NB4 (cell line): ENCODE results near the gene EZR.

ENCODE experiments used
- MYC ChIP-seq: IDR thresholded peaks from 2 replicates; pipeline ENCODE4 v1.6.1; 2011; ENCODE audit warnings: low read depth, low read length
- POLR2A ChIP-seq: IDR thresholded peaks from 2 replicates; pipeline ENCODE4 v1.6.1; 2011; ENCODE audit warnings: mild to moderate bottlenecking; ENCODE audit not compliant: insufficient read length; ENCODE audit errors: extremely low read depth
- TF ChIP-seq, protein P1 (sequence below): IDR thresholded peaks from one replicate; pipeline ENCODE4 v1.5.1; 2012; ENCODE audit warnings: low read depth, low read length
- TF ChIP-seq, protein P2 (sequence below): IDR thresholded peaks from 2 replicates; pipeline ENCODE4 v1.6.1; 2011; ENCODE audit warnings: low read depth, low read length

DNA sequence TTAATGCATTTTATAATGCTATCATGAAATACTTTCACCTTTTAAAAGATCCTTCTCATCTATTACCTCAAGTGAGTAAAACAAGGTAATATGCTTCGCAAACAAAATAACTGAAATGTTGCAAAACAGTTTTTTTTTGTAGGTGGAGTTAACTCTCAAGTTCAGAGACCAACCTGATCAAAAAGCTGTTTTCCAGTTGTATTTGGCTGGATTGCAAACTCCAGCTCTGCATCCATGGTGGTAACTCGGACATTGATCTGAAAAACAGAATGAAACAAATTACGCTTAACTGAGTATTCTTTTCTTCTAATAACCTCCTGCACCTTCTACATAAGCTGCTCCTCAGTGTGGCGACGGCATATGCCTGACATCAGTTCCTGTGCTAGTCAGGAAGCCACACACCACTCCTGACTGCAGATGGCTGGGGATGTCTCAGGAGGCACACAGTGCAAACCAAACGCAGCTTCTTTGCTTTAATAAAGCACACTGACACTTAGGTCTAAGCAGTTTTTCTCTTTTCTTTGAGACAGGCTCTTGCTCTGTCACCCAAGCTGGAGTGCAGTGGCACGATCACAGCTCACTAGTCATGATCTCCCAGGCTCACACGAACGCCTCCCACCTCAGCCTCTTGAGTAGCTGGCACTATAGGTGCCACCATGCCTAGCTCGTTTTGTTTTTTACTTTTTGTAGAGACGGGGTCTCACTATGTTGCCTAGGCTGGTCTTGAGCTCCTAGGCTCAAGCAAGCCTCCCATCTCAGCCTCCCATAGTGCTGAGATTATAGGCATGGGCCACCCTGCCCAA, 29.9 kb downstream of the EZR start:
- TF ChIP-seq, protein P1, sequence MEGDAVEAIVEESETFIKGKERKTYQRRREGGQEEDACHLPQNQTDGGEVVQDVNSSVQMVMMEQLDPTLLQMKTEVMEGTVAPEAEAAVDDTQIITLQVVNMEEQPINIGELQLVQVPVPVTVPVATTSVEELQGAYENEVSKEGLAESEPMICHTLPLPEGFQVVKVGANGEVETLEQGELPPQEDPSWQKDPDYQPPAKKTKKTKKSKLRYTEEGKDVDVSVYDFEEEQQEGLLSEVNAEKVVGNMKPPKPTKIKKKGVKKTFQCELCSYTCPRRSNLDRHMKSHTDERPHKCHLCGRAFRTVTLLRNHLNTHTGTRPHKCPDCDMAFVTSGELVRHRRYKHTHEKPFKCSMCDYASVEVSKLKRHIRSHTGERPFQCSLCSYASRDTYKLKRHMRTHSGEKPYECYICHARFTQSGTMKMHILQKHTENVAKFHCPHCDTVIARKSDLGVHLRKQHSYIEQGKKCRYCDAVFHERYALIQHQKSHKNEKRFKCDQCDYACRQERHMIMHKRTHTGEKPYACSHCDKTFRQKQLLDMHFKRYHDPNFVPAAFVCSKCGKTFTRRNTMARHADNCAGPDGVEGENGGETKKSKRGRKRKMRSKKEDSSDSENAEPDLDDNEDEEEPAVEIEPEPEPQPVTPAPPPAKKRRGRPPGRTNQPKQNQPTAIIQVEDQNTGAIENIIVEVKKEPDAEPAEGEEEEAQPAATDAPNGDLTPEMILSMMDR, result no peak
- TF ChIP-seq, protein P2, sequence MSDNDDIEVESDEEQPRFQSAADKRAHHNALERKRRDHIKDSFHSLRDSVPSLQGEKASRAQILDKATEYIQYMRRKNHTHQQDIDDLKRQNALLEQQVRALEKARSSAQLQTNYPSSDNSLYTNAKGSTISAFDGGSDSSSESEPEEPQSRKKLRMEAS, result no peak
- TF ChIP-seq POLR2A, result no peak
- no peak for TF ChIP-seq MYC
